GM12878 (cell line): ENCODE results near the gene TTC32. TPM values are rescaled to one million over a fixed set of nuclear protein-coding genes. Genes with fewer than 3 reads are reported as not detected.

Experiments used
- ATAC-seq: fragments of 200-7000 bp; cut with Tn5 transposase; 3 replicates; pipeline ENCODE4 v1.9.1; 2020; ENCODE audit warnings: mild to moderate bottlenecking, moderate library complexity
- BruUV-seq: library from RNA; stranded (reverse); fragments of 400-500 nt; replicated peaks from 2 replicates; lab custom pipeline; 2021; lab: Mats Ljungman, UMichigan
- CTCF ChIA-PET: fragments of 300-600 bp; sonication (Branson Sonifier 250); formaldehyde crosslinking; extraction: SDS; loops from one replicate; lab custom pipeline; 2021; ENCODE audit warnings: inconsistent platforms; lab: Yijun Ruan, JAX
- POLR2A ChIA-PET: fragments of 350-600 bp; formaldehyde crosslinking; extraction: SDS; loops from one replicate; lab custom pipeline; 2021; ENCODE audit warnings: inconsistent platforms; lab: Charles Lee
- RAD21 ChIA-PET: fragments of 300-600 bp; sonication (Branson Sonifier 250); formaldehyde crosslinking; loops from one replicate; lab custom pipeline; 2023; ENCODE audit warnings: antibody characterized with exemption; ENCODE audit not compliant: unreplicated experiment; lab: Charles Lee
- SMC1A ChIA-PET: fragments of 300-600 bp; sonication (Branson Sonifier 250); formaldehyde crosslinking; loops from one replicate; lab custom pipeline; 2023; ENCODE audit not compliant: unreplicated experiment, uncharacterized antibody; lab: Charles Lee
- DNase-seq: peaks from one replicate; pipeline ENCODE4 v3.0.0-alpha.2; 2011; ENCODE audit warnings: low read depth, low spot score
- FAIRE-seq: peaks from 3 replicates; lab custom pipeline; 2011; peaks lifted over from hg19 to GRCh38; lab: Jason Lieb, UNC
- H2AFZ ChIP-seq: 2 replicates; pipeline ENCODE4 v1.6.0; 2011; ENCODE audit warnings: low read depth, low read length, control low read depth; ENCODE audit not compliant: control insufficient read depth
- H3K27ac ChIP-seq: 2 replicates; pipeline ENCODE4 v1.5.1; 2011; ENCODE audit warnings: control low read depth; ENCODE audit not compliant: control insufficient read depth, insufficient read depth
- H3K27me3 ChIP-seq, 2 experiments: replicated peaks in 1 of 2; 2 replicates each; pipeline versions ENCODE4 v1.6.0 to v1.6.1; 2011; ENCODE audit warnings: low read length in 1 of 2; ENCODE audit not compliant: control insufficient read depth in 2 of 2, insufficient read depth in 2 of 2
- H3K36me3 ChIP-seq, 2 experiments: 2 replicates each; pipeline ENCODE4 v1.5.1; 2011; ENCODE audit warnings: low read length in 1 of 2; ENCODE audit not compliant: control insufficient read depth in 2 of 2, insufficient read depth in 2 of 2
- H3K4me1 ChIP-seq: 2 replicates; pipeline ENCODE4 v1.6.1; 2011; ENCODE audit warnings: mild to moderate bottlenecking, low read length, moderate library complexity, mixed read lengths; ENCODE audit not compliant: control insufficient read depth, insufficient read depth
- H3K4me2 ChIP-seq: 2 replicates; pipeline ENCODE4 v1.6.0; 2011; ENCODE audit warnings: control low read depth; ENCODE audit not compliant: control insufficient read depth, insufficient read depth
- H3K4me3 ChIP-seq: fragments of 200-600 bp; sonication (generic); 2 replicates; pipeline ENCODE4 v1.5.1; 2016
- H3K79me2 ChIP-seq: 2 replicates; pipeline ENCODE4 v1.6.0; 2011; ENCODE audit warnings: low read length; ENCODE audit not compliant: control insufficient read depth, insufficient read depth
- H3K9ac ChIP-seq: 2 replicates; pipeline ENCODE4 v1.8.0; 2011; ENCODE audit warnings: low read length, control low read depth, mixed read lengths; ENCODE audit not compliant: control insufficient read depth, insufficient read depth
- H3K9me3 ChIP-seq: replicated peaks from 3 replicates; pipeline ENCODE4 v1.5.1; 2011; ENCODE audit warnings: mild to moderate bottlenecking, low read length; ENCODE audit not compliant: control insufficient read depth, insufficient read depth
- H4K20me1 ChIP-seq: 2 replicates; pipeline ENCODE4 v1.6.0; 2011; ENCODE audit not compliant: control insufficient read depth, insufficient read depth
- ASH2L ChIP-seq: fragments of 300-600, 200-600 bp; sonication (generic); IDR thresholded peaks from 2 replicates; pipeline ENCODE4 v1.6.1; 2017; ENCODE audit warnings: low read depth, mild to moderate bottlenecking, borderline replicate concordance
- ATF7 ChIP-seq: fragments of 450-650 bp; IDR thresholded peaks from 2 replicates; pipeline ENCODE4 v1.6.1; 2016; ENCODE audit warnings: low read depth, mild to moderate bottlenecking
- CREB1 ChIP-seq: IDR thresholded peaks from 2 replicates; pipeline ENCODE4 v1.6.1; 2012; ENCODE audit warnings: low read depth, mild to moderate bottlenecking, inconsistent platforms
- ELK1 ChIP-seq: IDR thresholded peaks from 2 replicates; pipeline ENCODE4 v1.6.1; 2012; ENCODE audit warnings: low read depth, low read length, improper control_type of control experiment
- FOXM1 ChIP-seq: IDR thresholded peaks from 2 replicates; pipeline ENCODE4 v1.6.1; 2012; ENCODE audit warnings: low read depth, mild to moderate bottlenecking, inconsistent platforms, low read length, moderate library complexity
- RAD51 ChIP-seq: fragments of 450-650 bp; IDR thresholded peaks from 2 replicates; pipeline ENCODE4 v1.6.1; 2016; ENCODE audit warnings: moderate library complexity, mild to moderate bottlenecking, inconsistent platforms
- SPI1 ChIP-seq: IDR thresholded peaks from 2 replicates; pipeline ENCODE4 v1.6.1; 2011; ENCODE audit warnings: low read depth, mild to moderate bottlenecking, low read length, moderate library complexity, borderline replicate concordance; ENCODE audit not compliant: insufficient read depth
- WGBS: methylation state at CpG from one replicate; pipeline ENCODE4 v1.1.6; 2016; ENCODE audit warnings: low lambda C conversion rate; ENCODE audit not compliant: insufficient replicate concordance, insufficient coverage; ENCODE audit errors: missing lambda C conversion rate; 5-methylcytosine and 5-hydroxymethylcytosine counted together
- in situ Hi-C: fragments of 300-500 bp; cut with MboI; formaldehyde crosslinking; loops from 9 replicates; pipeline ENCODE4 v1.14.3; 2018; ENCODE audit warnings: mixed read lengths
- intact Hi-C: fragments of 100-400 bp; cut with micrococcal nuclease; formaldehyde crosslinking; loops from one replicate; pipeline ENCODE4 v1.14.2; 2022; ENCODE audit not compliant: unreplicated experiment
- polyA plus RNA-seq, 11 experiments: library from polyadenylated mRNA; depleted of rRNA in 4 of 11; unstranded in 6 of 11; stranded (reverse) in 5 of 11; fragments of >200 nt; fragmentation: Nextera tagmentation in 4 of 11; fragmentation: Illumina TruSeq in 1 of 11; extraction: Ambion mirVana in 4 of 11; extraction: Trizol in 1 of 11; gene quantifications; 1 replicate in 1 of 11; 2 replicates in 10 of 11; pipeline versions ENCODE4 v1.2.1 to v1.2.3, GENCODE V29; 2011 to 2016; ENCODE audit warnings: inconsistent platforms in 2 of 11, missing spikeins in 2 of 11, low read depth in 1 of 11
- total RNA-seq, 4 experiments: library from RNA; depleted of rRNA in 3 of 4; stranded (reverse); fragments of >200 nt in 3 of 4; fragmentation: Illumina TruSeq in 1 of 4; extraction: Trizol in 1 of 4; gene quantifications; 2 replicates each; pipeline versions ENCODE4 v1.2.1 to v1.2.3, GENCODE V29; 2013 to 2021
- TF ChIP-seq, protein P1 (sequence below): fragments of 150-350 bp; IDR thresholded peaks from 2 replicates; pipeline ENCODE4 v1.6.1; 2014; ENCODE audit warnings: mild to moderate bottlenecking, low read depth, low read length

The TTC32 gene
- total and polyA plus RNA-seq, 10 of the 15 experiments (the other 5 are each of a cell fraction or from before 2014, with no cell fraction given) = 11.1 to 30.0 (median 19.7) TPM

- TF ChIP-seq, protein P1, sequence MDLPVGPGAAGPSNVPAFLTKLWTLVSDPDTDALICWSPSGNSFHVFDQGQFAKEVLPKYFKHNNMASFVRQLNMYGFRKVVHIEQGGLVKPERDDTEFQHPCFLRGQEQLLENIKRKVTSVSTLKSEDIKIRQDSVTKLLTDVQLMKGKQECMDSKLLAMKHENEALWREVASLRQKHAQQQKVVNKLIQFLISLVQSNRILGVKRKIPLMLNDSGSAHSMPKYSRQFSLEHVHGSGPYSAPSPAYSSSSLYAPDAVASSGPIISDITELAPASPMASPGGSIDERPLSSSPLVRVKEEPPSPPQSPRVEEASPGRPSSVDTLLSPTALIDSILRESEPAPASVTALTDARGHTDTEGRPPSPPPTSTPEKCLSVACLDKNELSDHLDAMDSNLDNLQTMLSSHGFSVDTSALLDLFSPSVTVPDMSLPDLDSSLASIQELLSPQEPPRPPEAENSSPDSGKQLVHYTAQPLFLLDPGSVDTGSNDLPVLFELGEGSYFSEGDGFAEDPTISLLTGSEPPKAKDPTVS = no peak
- no peak for TF ChIP-seq SPI1
These were observed 40.4 kb upstream of the TTC32 start (continued) for GRCh38 chr2:19942199-19942598.

- no peaks in the 10 kb centered on the region for H4K20me1 ChIP-seq
These were observed 35.2 kb upstream of the TTC32 start for GRCh38 chr2:19937004-19937403.

More at GRCh38 chr2:19937004-19937403, 35.2 kb upstream of the TTC32 start:
- in situ Hi-C loops (no loop called here), intact Hi-C loops (no loop called here)
- ChIA-PET SMC1A (no interaction called here), POLR2A (no interaction called here), RAD21 (interaction anchor here (0.6 kb wide), 1 partner anchor 73 kb away, joined by 3 read pairs; no protein-coding TSS in a partner anchor), CTCF (no interaction called here)
- no peaks in the 10 kb centered on the region for H3K9me3 ChIP-seq
- no peaks in the 10 kb centered on the region for H3K79me2 ChIP-seq
- H3K9ac ChIP-seq = no peak overlapping the region
- no peaks in the 10 kb centered on the region for H3K4me1 ChIP-seq
- no peak overlapping the region for H3K4me3 ChIP-seq
- TF ChIP-seq RAD51 = no peak
- no peak for TF ChIP-seq FOXM1
- TF ChIP-seq ASH2L = no peak
- no peak for TF ChIP-seq ELK1
- TF ChIP-seq ATF7 = no peak
- no peak for TF ChIP-seq CREB1
- WGBS = 89% methylated on average over 4 of the region's 4 CpGs
- H3K27ac ChIP-seq = no peak overlapping the region
- H3K27me3 ChIP-seq = no peaks in the 10 kb centered on the region
- no peak for ATAC-seq
- DNase-seq = no peak
- FAIRE-seq = no peak
- no peak overlapping the region for H3K4me2 ChIP-seq
- no TSS peak for BruUV-seq
- H2AFZ ChIP-seq = no peak overlapping the region
- H3K36me3 ChIP-seq = no peaks in the 10 kb centered on the region; a peak in 1 of 4 replicates
